KMS-11 (cell line): Measurements from ENCODE around the gene COPS7A.
"Not testable (repeated sequence)": the region's sequence is repeated elsewhere in the genome, so short reads cannot be mapped to it uniquely, and the experiment has no call there.

Source experiments
- H2AFZ ChIP-seq: fragments of 200-600 bp; sonication (generic); 2 replicates; pipeline ENCODE4 v1.6.1; 2016; ENCODE audit warnings: antibody characterized with exemption, mixed run types, low read depth
- H3K27ac ChIP-seq: fragments of 200-600 bp; sonication (generic); 2 replicates; pipeline ENCODE4 v1.6.1; 2016; ENCODE audit warnings: mild to moderate bottlenecking, mixed run types
- H3K27me3 ChIP-seq: fragments of 200-600 bp; sonication (generic); 2 replicates; pipeline ENCODE4 v1.6.1; 2017; ENCODE audit warnings: mild to moderate bottlenecking, low read depth, mixed run types, moderate library complexity; ENCODE audit not compliant: insufficient read depth
- H3K36me3 ChIP-seq: fragments of 200-600 bp; sonication (generic); 2 replicates; pipeline ENCODE4 v1.6.1; 2017; ENCODE audit warnings: mild to moderate bottlenecking, mixed run types; ENCODE audit not compliant: insufficient read depth
- H3K4me1 ChIP-seq: fragments of 200-600 bp; sonication (generic); 2 replicates; pipeline ENCODE4 v1.6.1; 2016; ENCODE audit warnings: mild to moderate bottlenecking, low read depth, mixed run types; ENCODE audit not compliant: poor library complexity, severe bottlenecking
- H3K4me2 ChIP-seq: fragments of 200-600 bp; sonication (generic); 2 replicates; pipeline ENCODE4 v1.7.0; 2016; ENCODE audit warnings: mild to moderate bottlenecking, mixed run types
- H3K4me3 ChIP-seq: fragments of 200-600 bp; sonication (generic); IDR thresholded peaks from 2 replicates; pipeline ENCODE4 v1.6.1; 2017; ENCODE audit warnings: low read depth, low read length, mixed read lengths; ENCODE audit not compliant: insufficient read depth
- H3K79me2 ChIP-seq: fragments of 200-600 bp; sonication (generic); 2 replicates; pipeline ENCODE4 v1.6.1; 2016; ENCODE audit warnings: low read depth, mixed run types; ENCODE audit not compliant: insufficient read depth
- H3K9ac ChIP-seq: fragments of 200-600 bp; sonication (generic); 2 replicates; pipeline ENCODE4 v1.6.1; 2016; ENCODE audit warnings: mild to moderate bottlenecking, mixed run types
- H4K20me1 ChIP-seq: fragments of 200-600 bp; sonication (generic); 2 replicates; pipeline ENCODE4 v1.6.1; 2016; ENCODE audit warnings: mild to moderate bottlenecking, mixed run types; ENCODE audit not compliant: insufficient read depth
- TF ChIP-seq, protein P1 (sequence below): fragments of 200-600 bp; sonication (generic); conservative IDR thresholded peaks from 2 replicates; pipeline ENCODE4 v1.6.1; 2017; ENCODE audit warnings: low read depth, mild to moderate bottlenecking, antibody characterized with exemption, low read length, moderate library complexity, mixed read lengths

Gene COPS7A

DNA sequence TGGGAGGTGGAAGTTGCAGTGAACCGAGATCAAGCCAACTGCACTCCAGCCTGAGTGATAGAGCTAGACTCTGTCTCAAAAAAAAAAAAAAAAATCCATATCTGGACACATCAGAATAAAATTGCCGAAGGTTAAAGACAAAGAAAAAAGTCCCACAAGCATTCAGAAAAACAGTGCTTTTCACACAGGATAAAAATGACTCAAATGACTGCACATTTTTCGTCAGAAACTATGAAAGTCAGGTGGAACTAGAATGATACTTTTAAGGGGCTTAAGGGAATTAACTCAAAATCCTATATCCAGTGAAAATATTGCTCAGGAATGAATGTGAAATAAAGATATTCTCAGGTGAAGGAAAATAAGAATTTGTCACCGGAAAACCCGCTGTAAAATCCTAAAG is 12.9 kb downstream of the COPS7A start:
- Histone ChIP-seq H2AFZ (no peak overlapping the region), H3K4me2 (no peak overlapping the region), H3K9ac (no peak overlapping the region), H3K4me1 (peaks cover 6% of the 10 kb centered on the region), H3K79me2 (no peaks in the 10 kb centered on the region), H3K4me3 (no peak overlapping the region), H3K36me3 (no peaks in the 10 kb centered on the region), H4K20me1 (no peaks in the 10 kb centered on the region), H3K27ac (no peak overlapping the region), H3K27me3 (no peaks in the 10 kb centered on the region)
- TF ChIP-seq, protein P1, sequence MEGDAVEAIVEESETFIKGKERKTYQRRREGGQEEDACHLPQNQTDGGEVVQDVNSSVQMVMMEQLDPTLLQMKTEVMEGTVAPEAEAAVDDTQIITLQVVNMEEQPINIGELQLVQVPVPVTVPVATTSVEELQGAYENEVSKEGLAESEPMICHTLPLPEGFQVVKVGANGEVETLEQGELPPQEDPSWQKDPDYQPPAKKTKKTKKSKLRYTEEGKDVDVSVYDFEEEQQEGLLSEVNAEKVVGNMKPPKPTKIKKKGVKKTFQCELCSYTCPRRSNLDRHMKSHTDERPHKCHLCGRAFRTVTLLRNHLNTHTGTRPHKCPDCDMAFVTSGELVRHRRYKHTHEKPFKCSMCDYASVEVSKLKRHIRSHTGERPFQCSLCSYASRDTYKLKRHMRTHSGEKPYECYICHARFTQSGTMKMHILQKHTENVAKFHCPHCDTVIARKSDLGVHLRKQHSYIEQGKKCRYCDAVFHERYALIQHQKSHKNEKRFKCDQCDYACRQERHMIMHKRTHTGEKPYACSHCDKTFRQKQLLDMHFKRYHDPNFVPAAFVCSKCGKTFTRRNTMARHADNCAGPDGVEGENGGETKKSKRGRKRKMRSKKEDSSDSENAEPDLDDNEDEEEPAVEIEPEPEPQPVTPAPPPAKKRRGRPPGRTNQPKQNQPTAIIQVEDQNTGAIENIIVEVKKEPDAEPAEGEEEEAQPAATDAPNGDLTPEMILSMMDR: no peak

DNA sequence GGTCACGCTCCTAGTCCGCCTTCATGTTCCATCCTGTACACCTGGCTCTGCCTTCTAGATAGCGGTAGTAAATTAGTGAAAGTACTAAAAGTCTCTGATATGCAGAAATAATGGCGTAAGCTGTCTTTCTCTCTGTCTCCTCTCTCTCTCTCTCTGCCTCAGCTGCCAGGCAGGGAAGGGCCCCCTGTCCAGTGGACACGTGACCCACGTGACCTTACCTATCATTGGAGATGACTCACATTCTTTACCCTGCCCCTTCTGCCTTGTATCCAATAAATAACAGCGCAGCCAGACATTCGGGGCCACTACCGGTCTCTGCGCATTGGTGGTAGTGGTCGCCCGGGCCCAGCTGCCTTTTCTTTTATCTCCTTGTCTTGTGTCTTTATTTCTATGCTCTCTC is 18.2 kb downstream of the COPS7A start:
- not testable (repeated sequence) for H3K4me3 ChIP-seq, H3K9ac ChIP-seq, H3K4me1 ChIP-seq, H3K36me3 ChIP-seq, H2AFZ ChIP-seq, H3K27ac ChIP-seq, H3K79me2 ChIP-seq, H4K20me1 ChIP-seq, H3K27me3 ChIP-seq, H3K4me2 ChIP-seq

DNA sequence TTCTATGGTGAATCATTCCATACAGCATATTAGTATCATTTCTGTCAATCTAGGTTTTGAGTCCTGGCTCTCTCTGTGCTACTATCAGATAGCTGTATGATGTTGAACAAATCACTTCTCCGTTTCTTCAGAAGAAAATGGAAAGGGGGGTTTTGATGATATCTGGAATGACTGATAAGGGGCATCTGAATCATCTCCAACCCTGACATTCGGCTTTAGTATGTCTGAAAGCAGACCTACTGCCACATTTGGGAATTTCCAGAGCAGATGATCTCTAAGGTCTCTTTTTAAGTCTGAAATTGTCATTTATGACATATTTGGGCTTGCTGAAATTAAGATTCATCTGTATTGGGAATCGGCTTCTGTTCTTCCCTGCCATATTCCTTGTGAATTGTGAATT is 19.0 kb downstream of the COPS7A start:
- H3K4me3 ChIP-seq: no peak overlapping the region
- H3K4me1 ChIP-seq: no peaks in the 10 kb centered on the region
- H4K20me1 ChIP-seq: no peaks in the 10 kb centered on the region
- no peak overlapping the region for H3K4me2 ChIP-seq
- TF ChIP-seq, protein P1: no peak
- H3K79me2 ChIP-seq: no peaks in the 10 kb centered on the region
- H3K27me3 ChIP-seq: no peaks in the 10 kb centered on the region
- no peaks in the 10 kb centered on the region for H3K36me3 ChIP-seq
- H3K9ac ChIP-seq: no peak overlapping the region
- H3K27ac ChIP-seq: no peak overlapping the region
- no peak overlapping the region for H2AFZ ChIP-seq

DNA sequence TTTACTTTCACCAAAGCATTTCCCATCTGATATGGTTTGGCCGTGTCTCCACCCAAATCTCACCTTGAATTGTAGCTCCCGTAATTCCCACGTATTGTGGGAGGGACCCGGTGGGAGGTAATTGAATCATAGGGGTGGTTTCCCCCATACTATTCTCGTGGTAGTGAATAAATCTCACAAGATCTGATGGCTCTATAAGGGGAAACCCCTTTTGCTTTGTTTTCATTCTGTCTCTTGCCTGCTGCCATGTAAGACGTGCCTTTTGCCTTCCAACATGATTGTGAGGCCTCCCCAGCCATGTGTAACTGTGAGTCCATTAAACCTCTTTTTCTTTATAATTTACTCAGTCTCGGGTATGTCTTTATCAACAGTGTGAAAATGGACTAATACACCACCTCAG is 19.5 kb downstream of the COPS7A start:
- H3K36me3 ChIP-seq, H3K27me3 ChIP-seq, H3K27ac ChIP-seq, H3K4me2 ChIP-seq, H4K20me1 ChIP-seq, H2AFZ ChIP-seq, H3K79me2 ChIP-seq, H3K4me3 ChIP-seq, H3K9ac ChIP-seq, H3K4me1 ChIP-seq: not testable (repeated sequence)

DNA sequence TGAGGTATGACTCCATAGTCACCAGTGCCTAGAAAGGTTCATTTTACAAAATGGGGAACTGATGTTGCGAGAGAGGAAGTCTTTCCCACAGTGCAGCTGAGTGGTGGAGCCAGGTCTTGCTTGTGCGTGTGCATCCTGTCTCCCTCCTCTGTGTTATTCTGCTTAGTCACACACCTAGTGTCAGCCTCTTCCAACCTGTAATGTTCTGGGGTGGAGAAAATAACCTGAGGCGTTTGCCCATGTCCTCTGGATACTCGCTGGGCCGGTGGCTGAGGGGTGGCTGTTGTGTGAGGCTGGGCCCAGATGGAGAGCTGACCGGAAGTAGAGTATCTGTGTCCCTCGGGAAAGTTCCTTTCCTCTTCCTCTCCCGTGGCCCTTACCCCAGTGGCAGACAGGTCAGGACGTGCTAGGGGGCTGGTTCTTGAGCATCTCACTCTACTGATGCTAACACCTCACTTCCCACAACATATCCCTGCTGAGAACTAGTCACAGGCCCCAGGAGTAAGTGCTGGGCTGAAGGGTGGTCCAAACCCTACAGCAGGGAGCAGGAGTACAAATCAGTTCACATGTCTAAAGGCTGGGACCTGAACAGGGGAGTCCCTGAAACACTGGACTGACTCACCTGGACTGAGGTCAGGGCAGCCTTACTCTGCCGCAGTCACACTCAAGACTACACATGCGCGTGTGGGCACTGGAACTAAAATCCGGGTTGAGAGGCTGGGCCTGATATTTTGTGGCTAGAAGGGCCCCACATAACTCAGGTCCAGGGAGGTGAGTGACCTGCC is 22.1 kb downstream of the COPS7A start:
- no peaks in the 10 kb centered on the region for H3K79me2 ChIP-seq

More for the DNA sequence above, 22.1 kb downstream of the COPS7A start:
- Histone ChIP-seq H3K4me1 (no peaks in the 10 kb centered on the region), H3K27me3 (no peaks in the 10 kb centered on the region), H3K36me3 (no peaks in the 10 kb centered on the region), H3K27ac (no peak overlapping the region), H3K4me3 (no peak overlapping the region), H4K20me1 (no peaks in the 10 kb centered on the region), H2AFZ (no peak overlapping the region), H3K9ac (no peak overlapping the region), H3K4me2 (no peak overlapping the region)
- TF ChIP-seq, protein P1: no peak
